ENCODE measurements around the gene P2RY2.

GRCh38 chr11:73277467-73277866 is 59.4 kb downstream of the P2RY2 start:
- TF ChIP-seq MYC (IDR thresholded peaks at IDR 0.05; ENCODE audit: insufficient read depth, insufficient read length, insufficient replicate concordance, low read length, severe bottlenecking) = no peak
- no peak for TF ChIP-seq RCOR1 (conservative IDR thresholded peaks at IDR 0.05; ENCODE audit: low read depth, low read length)
- TF ChIP-seq, protein P1, sequence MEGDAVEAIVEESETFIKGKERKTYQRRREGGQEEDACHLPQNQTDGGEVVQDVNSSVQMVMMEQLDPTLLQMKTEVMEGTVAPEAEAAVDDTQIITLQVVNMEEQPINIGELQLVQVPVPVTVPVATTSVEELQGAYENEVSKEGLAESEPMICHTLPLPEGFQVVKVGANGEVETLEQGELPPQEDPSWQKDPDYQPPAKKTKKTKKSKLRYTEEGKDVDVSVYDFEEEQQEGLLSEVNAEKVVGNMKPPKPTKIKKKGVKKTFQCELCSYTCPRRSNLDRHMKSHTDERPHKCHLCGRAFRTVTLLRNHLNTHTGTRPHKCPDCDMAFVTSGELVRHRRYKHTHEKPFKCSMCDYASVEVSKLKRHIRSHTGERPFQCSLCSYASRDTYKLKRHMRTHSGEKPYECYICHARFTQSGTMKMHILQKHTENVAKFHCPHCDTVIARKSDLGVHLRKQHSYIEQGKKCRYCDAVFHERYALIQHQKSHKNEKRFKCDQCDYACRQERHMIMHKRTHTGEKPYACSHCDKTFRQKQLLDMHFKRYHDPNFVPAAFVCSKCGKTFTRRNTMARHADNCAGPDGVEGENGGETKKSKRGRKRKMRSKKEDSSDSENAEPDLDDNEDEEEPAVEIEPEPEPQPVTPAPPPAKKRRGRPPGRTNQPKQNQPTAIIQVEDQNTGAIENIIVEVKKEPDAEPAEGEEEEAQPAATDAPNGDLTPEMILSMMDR (IDR thresholded peaks at IDR 0.05 in 2 of 3, conservative IDR thresholded peaks at IDR 0.05 in 1 of 3; ENCODE audit: control insufficient read depth in 2 of 3, extremely low read depth in 1 of 3, insufficient read depth in 1 of 3, low read depth in 3 of 3, low read length in 3 of 3) = no peak
- TF ChIP-seq RFX5 (IDR thresholded peaks at IDR 0.05; ENCODE audit: low read depth, low read length) = no peak
- TF ChIP-seq, protein P2, sequence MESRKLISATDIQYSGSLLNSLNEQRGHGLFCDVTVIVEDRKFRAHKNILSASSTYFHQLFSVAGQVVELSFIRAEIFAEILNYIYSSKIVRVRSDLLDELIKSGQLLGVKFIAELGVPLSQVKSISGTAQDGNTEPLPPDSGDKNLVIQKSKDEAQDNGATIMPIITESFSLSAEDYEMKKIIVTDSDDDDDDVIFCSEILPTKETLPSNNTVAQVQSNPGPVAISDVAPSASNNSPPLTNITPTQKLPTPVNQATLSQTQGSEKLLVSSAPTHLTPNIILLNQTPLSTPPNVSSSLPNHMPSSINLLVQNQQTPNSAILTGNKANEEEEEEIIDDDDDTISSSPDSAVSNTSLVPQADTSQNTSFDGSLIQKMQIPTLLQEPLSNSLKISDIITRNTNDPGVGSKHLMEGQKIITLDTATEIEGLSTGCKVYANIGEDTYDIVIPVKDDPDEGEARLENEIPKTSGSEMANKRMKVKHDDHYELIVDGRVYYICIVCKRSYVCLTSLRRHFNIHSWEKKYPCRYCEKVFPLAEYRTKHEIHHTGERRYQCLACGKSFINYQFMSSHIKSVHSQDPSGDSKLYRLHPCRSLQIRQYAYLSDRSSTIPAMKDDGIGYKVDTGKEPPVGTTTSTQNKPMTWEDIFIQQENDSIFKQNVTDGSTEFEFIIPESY (IDR thresholded peaks at IDR 0.05) = no peak
- TF ChIP-seq, protein P3, sequence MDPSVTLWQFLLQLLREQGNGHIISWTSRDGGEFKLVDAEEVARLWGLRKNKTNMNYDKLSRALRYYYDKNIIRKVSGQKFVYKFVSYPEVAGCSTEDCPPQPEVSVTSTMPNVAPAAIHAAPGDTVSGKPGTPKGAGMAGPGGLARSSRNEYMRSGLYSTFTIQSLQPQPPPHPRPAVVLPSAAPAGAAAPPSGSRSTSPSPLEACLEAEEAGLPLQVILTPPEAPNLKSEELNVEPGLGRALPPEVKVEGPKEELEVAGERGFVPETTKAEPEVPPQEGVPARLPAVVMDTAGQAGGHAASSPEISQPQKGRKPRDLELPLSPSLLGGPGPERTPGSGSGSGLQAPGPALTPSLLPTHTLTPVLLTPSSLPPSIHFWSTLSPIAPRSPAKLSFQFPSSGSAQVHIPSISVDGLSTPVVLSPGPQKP (IDR thresholded peaks at IDR 0.05; ENCODE audit: low read depth, low read length) = no peak
- TF ChIP-seq ATF2 (IDR thresholded peaks at IDR 0.05; ENCODE audit: low read length) = no peak
- TF ChIP-seq POLR2AphosphoS5 (IDR thresholded peaks at IDR 0.05; ENCODE audit: low read length) = no peak
- TF ChIP-seq USF1 (IDR thresholded peaks at IDR 0.05; ENCODE audit: borderline replicate concordance, extremely low read length, insufficient read depth, low read depth, low read length) = no peak
- TF ChIP-seq POLR2A (IDR thresholded peaks at IDR 0.05; ENCODE audit: low read depth, low read length) = no peak
- no peak for TF ChIP-seq CEBPB (IDR thresholded peaks at IDR 0.05; ENCODE audit: borderline replicate concordance in 1 of 2, low read depth in 2 of 2, low read length in 2 of 2)
- no peak for TF ChIP-seq CREB1 (IDR thresholded peaks at IDR 0.05; ENCODE audit: low read depth)
- TF ChIP-seq SMC3 (IDR thresholded peaks at IDR 0.05; ENCODE audit: borderline replicate concordance, low read length) = no peak
- TF ChIP-seq EZH2 (IDR thresholded peaks at IDR 0.05; ENCODE audit: borderline replicate concordance, control insufficient read depth, low read depth, low read length) = no peak

Data from GM12878 (cell line).